GM19372 (cell line): Measurements from ENCODE around the gene NPR2.

Experiments
- ATAC-seq: cut with Tn5 transposase; IDR thresholded peaks from one replicate; pipeline ENCODE4 v1.9.1; 2021; ENCODE audit warnings: mild to moderate bottlenecking, low read depth, moderate library complexity; ENCODE audit not compliant: unreplicated experiment

The NPR2 gene

GRCh38 chr9:35763181-35763580 lies 28.2 kb upstream of the NPR2 start:
- ATAC-seq: no peak

- no peak for ATAC-seq
Observed at GRCh38 chr9:35763803-35764202, 27.6 kb upstream of the NPR2 start.

- ATAC-seq: no peak
Observed at GRCh38 chr9:35766997-35767396, 24.4 kb upstream of the NPR2 start.

GRCh38 chr9:35767458-35767857 lies 23.9 kb upstream of the NPR2 start:
- ATAC-seq: no peak

GRCh38 chr9:35769763-35770162 lies 21.6 kb upstream of the NPR2 start:
- ATAC-seq: no peak

GRCh38 chr9:35771075-35771433 lies 20.3 kb upstream of the NPR2 start:
- ATAC-seq: no peak

- ATAC-seq: no peak
Observed at GRCh38 chr9:35771534-35771933, 19.9 kb upstream of the NPR2 start.

GRCh38 chr9:35771943-35772342 lies 19.4 kb upstream of the NPR2 start:
- ATAC-seq: no peak

- no peak for ATAC-seq
Observed at GRCh38 chr9:35774907-35775635, 16.3 kb upstream of the NPR2 start.

- ATAC-seq: no peak
Observed at GRCh38 chr9:35776018-35776417, 15.4 kb upstream of the NPR2 start.

- no peak for ATAC-seq
Observed at GRCh38 chr9:35778496-35778895, 12.9 kb upstream of the NPR2 start.

- no peak for ATAC-seq
Observed at GRCh38 chr9:35781066-35781465, 10.3 kb upstream of the NPR2 start.

GRCh38 chr9:35783418-35783817 lies 8.0 kb upstream of the NPR2 start:
- no peak for ATAC-seq

GRCh38 chr9:35789541-35789940 lies 1.9 kb upstream of the NPR2 start:
- ATAC-seq: no peak

- ATAC-seq: no peak
Observed at GRCh38 chr9:35790025-35790384, 1.4 kb upstream of the NPR2 start.

GRCh38 chr9:35790385-35791296 lies 750 bp upstream of the NPR2 start:
- ATAC-seq: no peak

GRCh38 chr9:35792024-35792813 lies 828 bp downstream of the NPR2 start:
- no peak for ATAC-seq

GRCh38 chr9:35792826-35793225 lies 1.4 kb downstream of the NPR2 start:
- no peak for ATAC-seq

GRCh38 chr9:35793461-35793860 lies 2.1 kb downstream of the NPR2 start:
- ATAC-seq: no peak

- ATAC-seq: no peak
Observed at GRCh38 chr9:35795695-35796094, 4.3 kb downstream of the NPR2 start.
